Astrocyte (in vitro differentiated cells and primary cell): ENCODE results near the gene C19orf85. TPM values are rescaled to one million over a fixed set of nuclear protein-coding genes. Genes with fewer than 3 reads are reported as not detected.

Experiments used
- DNase-seq: peaks from one replicate; pipeline ENCODE4 v3.0.0-alpha.2; 2010; ENCODE audit warnings: low read depth
- FAIRE-seq: peaks from 2 replicates; lab custom pipeline; 2011; peaks lifted over from hg19 to GRCh38; lab: Jason Lieb, UNC
- H2AFZ ChIP-seq: 2 replicates; pipeline ENCODE4 v1.6.0; 2012; ENCODE audit warnings: low read depth, low read length, inconsistent platforms
- H3K27ac ChIP-seq: 2 replicates; pipeline ENCODE4 v1.5.1; 2011; ENCODE audit warnings: low read depth, low read length, inconsistent platforms
- H3K27me3 ChIP-seq: 2 replicates; pipeline ENCODE4 v1.6.0; 2011; ENCODE audit warnings: low read length, inconsistent platforms; ENCODE audit not compliant: insufficient read depth
- H3K36me3 ChIP-seq: 2 replicates; pipeline ENCODE4 v1.5.1; 2011; ENCODE audit warnings: low read length, inconsistent platforms; ENCODE audit not compliant: insufficient read depth
- H3K4me1 ChIP-seq: 2 replicates; pipeline ENCODE4 v1.5.1; 2011; ENCODE audit warnings: low read length, inconsistent platforms; ENCODE audit not compliant: insufficient read depth
- H3K4me2 ChIP-seq: 2 replicates; pipeline ENCODE4 v1.6.0; 2012; ENCODE audit warnings: low read length, inconsistent platforms
- H3K4me3 ChIP-seq: 2 replicates; pipeline ENCODE4 v1.5.1; 2011; ENCODE audit warnings: low read depth, mild to moderate bottlenecking, low read length, inconsistent platforms; ENCODE audit not compliant: insufficient read depth
- H3K79me2 ChIP-seq: 2 replicates; pipeline ENCODE4 v1.6.0; 2012; ENCODE audit warnings: mild to moderate bottlenecking, low read length, inconsistent platforms; ENCODE audit not compliant: insufficient read depth
- H3K9ac ChIP-seq: 2 replicates; pipeline ENCODE4 v1.6.0; 2012; ENCODE audit warnings: mild to moderate bottlenecking, low read length, inconsistent platforms
- H3K9me3 ChIP-seq: 2 replicates; pipeline ENCODE4 v1.5.1; 2012; ENCODE audit warnings: low read depth, mild to moderate bottlenecking, low read length, inconsistent platforms; ENCODE audit not compliant: insufficient read depth
- H4K20me1 ChIP-seq: 2 replicates; pipeline ENCODE4 v1.6.0; 2012; ENCODE audit warnings: low read length, inconsistent platforms; ENCODE audit not compliant: insufficient read depth
- H3K27ac Mint-ChIP-seq: one replicate; pipeline ENCODE4 v1.8.0; 2021; ENCODE audit warnings: mild to moderate bottlenecking, mixed read lengths; ENCODE audit not compliant: unreplicated experiment
- H3K27me3 Mint-ChIP-seq: one replicate; pipeline ENCODE4 v1.8.0; 2021; ENCODE audit warnings: low read depth, mixed read lengths; ENCODE audit not compliant: unreplicated experiment
- H3K36me3 Mint-ChIP-seq: one replicate; pipeline ENCODE4 v1.8.0; 2021; ENCODE audit warnings: low read depth, mixed read lengths; ENCODE audit not compliant: unreplicated experiment
- H3K4me1 Mint-ChIP-seq: one replicate; pipeline ENCODE4 v1.8.0; 2021; ENCODE audit warnings: low read depth, mixed read lengths; ENCODE audit not compliant: unreplicated experiment
- H3K4me3 Mint-ChIP-seq: one replicate; pipeline ENCODE4 v1.8.0; 2021; ENCODE audit warnings: mild to moderate bottlenecking, moderate library complexity, mixed read lengths; ENCODE audit not compliant: unreplicated experiment
- H3K9me3 Mint-ChIP-seq: one replicate; pipeline ENCODE4 v1.8.0; 2021; ENCODE audit warnings: mild to moderate bottlenecking, mixed read lengths; ENCODE audit not compliant: unreplicated experiment
- CTCF ChIP-seq: IDR thresholded peaks from 2 replicates; pipeline ENCODE4 v1.5.1; 2011; ENCODE audit warnings: low read depth, mild to moderate bottlenecking, inconsistent platforms, low read length, moderate library complexity; ENCODE audit not compliant: insufficient read depth
- EZH2 ChIP-seq: IDR thresholded peaks from 2 replicates; pipeline ENCODE4 v1.6.1; 2012; ENCODE audit warnings: mild to moderate bottlenecking, low read length, inconsistent platforms; ENCODE audit not compliant: insufficient read depth
- total RNA-seq: library from RNA; stranded (reverse); gene quantifications from 2 replicates; pipeline ENCODE4 v1.2.1, GENCODE V29; 2021

The C19orf85 gene
- total RNA-seq, 1 donor from 2014 or later: not detected

- Histone ChIP-seq H3K27me3 (peaks cover 2% of the 10 kb centered on the region), H3K27ac (no peak overlapping the region), H3K4me2 (no peak overlapping the region), H3K4me3 (no peak overlapping the region), H2AFZ (no peak overlapping the region), H3K36me3 (no peaks in the 10 kb centered on the region), H4K20me1 (peaks cover 27% of the 10 kb centered on the region), H3K9ac (no peak overlapping the region), H3K9me3 (no peaks in the 10 kb centered on the region), H3K4me1 (peaks cover 9% of the 10 kb centered on the region), H3K79me2 (peaks cover 16% of the 10 kb centered on the region)
- DNase-seq (no peak), FAIRE-seq (no peak)
- no peaks in the 10 kb centered on the region for H3K36me3 Mint-ChIP-seq
- peaks cover 4% of the 10 kb centered on the region for H3K27me3 Mint-ChIP-seq
- H3K4me1 Mint-ChIP-seq: peaks cover 2% of the 10 kb centered on the region
- no peak overlapping the region for H3K27ac Mint-ChIP-seq
- H3K9me3 Mint-ChIP-seq: no peaks in the 10 kb centered on the region
- H3K4me3 Mint-ChIP-seq: peak overlapping the region; percentile 86
- TF ChIP-seq CTCF (no peak), EZH2 (no peak)
These were observed 1.8 kb downstream of the C19orf85 start for GRCh38 chr19:55462722-55463121.

- peaks cover 9% of the 10 kb centered on the region for H3K4me1 ChIP-seq
- DNase-seq: no peak
- Mint-ChIP-seq H3K9me3 (no peaks in the 10 kb centered on the region), H3K27me3 (peaks cover 4% of the 10 kb centered on the region), H3K27ac (peak overlapping the region; percentile 58), H3K36me3 (no peaks in the 10 kb centered on the region), H3K4me3 (peak overlapping the region; percentile 86), H3K4me1 (peaks cover 2% of the 10 kb centered on the region)
- H3K27ac ChIP-seq: peak overlapping the region; percentile 24
- TF ChIP-seq CTCF (no peak), EZH2 (no peak)
- peaks cover 2% of the 10 kb centered on the region for H3K27me3 ChIP-seq
- peaks cover 27% of the 10 kb centered on the region for H4K20me1 ChIP-seq
- H3K9me3 ChIP-seq: no peaks in the 10 kb centered on the region
- peak overlapping the region; percentile 63 for H3K9ac ChIP-seq
- peak overlapping the region; percentile 85 for H3K4me2 ChIP-seq
- no peaks in the 10 kb centered on the region for H3K36me3 ChIP-seq
- H3K4me3 ChIP-seq: peak overlapping the region; percentile 54
- peak overlapping the region; percentile 65 for H2AFZ ChIP-seq
- peaks cover 16% of the 10 kb centered on the region for H3K79me2 ChIP-seq
- no peak for FAIRE-seq
These were observed 2.5 kb downstream of the C19orf85 start for GRCh38 chr19:55461974-55462626.

- Histone ChIP-seq H4K20me1 (peaks cover 34% of the 10 kb centered on the region), H3K36me3 (no peaks in the 10 kb centered on the region), H2AFZ (peak within 1 kb of the TSS; percentile 78), H3K79me2 (peaks cover 16% of the 10 kb centered on the region), H3K9ac (peak within 1 kb of the TSS; percentile 91), H3K4me3 (peak within 1 kb of the TSS; percentile 83), H3K9me3 (no peaks in the 10 kb centered on the region), H3K4me2 (peak within 1 kb of the TSS; percentile 96), H3K27ac (peak within 1 kb of the TSS; percentile 70), H3K27me3 (peaks cover 2% of the 10 kb centered on the region), H3K4me1 (peaks cover 9% of the 10 kb centered on the region)
- Mint-ChIP-seq H3K9me3 (no peaks in the 10 kb centered on the region), H3K27me3 (peaks cover 4% of the 10 kb centered on the region), H3K4me3 (peak within 1 kb of the TSS; percentile 86), H3K27ac (peak within 1 kb of the TSS; percentile 66), H3K36me3 (peaks cover 5% of the 10 kb centered on the region), H3K4me1 (peaks cover 2% of the 10 kb centered on the region)
- TF ChIP-seq CTCF (no peak), EZH2 (no peak)
- DNase-seq (peak; percentile 99), FAIRE-seq (peak; percentile 93)
These were observed 3.1 kb downstream of the C19orf85 start, which contains the start of gene ISOC2 for GRCh38 chr19:55461259-55461973. ISOC2 (minus strand) TSS chr19:55461642; CDS start chr19:55456486, 5,156 bp downstream.
